Measurements from ENCODE around the gene PARD3. TPM values are rescaled to one million over a fixed set of nuclear protein-coding genes. Genes with fewer than 3 reads are reported as not detected.

Gene PARD3
- total RNA-seq, 1 experiment from 2014 or later, result 46.3 TPM

DNA sequence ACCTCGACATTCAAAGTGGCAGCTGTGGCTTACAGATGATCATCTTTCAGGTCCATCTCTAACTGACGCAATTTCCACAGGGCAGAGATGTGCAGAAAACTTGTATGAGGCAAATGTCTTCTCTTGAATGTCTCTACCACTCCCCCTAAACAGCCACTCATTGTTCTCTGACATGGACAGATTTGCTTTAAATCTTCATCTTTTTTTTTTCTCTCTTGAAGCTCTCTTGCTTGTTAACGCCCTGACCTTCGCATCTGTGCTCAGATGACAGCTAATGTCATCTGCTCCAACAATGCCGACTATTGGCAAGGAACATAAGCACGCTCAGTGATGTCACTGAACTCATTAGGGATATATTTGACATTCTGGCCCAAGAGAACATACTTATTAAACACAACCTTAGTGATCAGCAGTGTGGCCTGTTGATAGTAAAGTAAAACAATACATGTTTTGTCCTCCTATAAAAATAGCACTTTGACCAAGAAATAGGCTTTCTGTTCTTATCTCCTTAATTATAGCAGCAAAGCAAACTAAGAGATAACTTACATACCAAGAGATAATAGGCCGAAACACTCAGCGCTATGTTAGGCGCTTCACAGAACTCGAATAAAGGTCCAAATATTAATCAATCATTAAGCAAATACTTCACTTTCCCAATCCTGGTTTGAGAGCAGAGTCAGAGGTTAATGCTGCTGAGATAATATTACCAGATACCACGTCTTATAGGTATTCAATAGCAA is 583.5 kb downstream of the PARD3 start:
- ATAC-seq, result no peak

DNA sequence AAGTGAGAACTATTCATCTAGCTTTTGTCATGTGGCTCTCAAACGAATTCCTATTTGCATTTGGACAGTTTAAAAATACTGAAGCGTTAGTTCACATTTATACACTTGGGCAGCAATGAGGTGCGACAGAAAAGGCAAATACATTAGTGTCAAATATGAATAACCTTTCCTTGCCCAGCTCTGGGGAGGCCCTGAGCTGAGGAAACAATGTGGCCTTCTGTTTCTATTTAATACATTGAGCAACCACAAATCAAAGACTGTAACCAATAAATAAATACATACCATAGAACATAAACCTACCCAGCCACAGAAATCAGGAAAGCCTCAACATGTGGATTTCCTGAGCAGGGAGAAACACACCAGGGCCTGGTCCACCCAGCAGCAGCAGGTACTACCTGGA is 585.2 kb downstream of the PARD3 start:
- H3K4me1 ChIP-seq (ENCODE audit: control insufficient read depth in 1 of 2, insufficient read depth in 2 of 2, low read length in 2 of 2), result peaks cover 0 to 6% of the 10 kb centered on the region in 2 experiments; a peak in 1 of 4 replicates
- RAD21 ChIA-PET (ENCODE audit: low non-redundant PET in 1 of 2, low total read pairs in 2 of 2, uncharacterized antibody in 2 of 2, unreplicated experiment in 2 of 2), result no interaction called here
- H3K9ac ChIP-seq (ENCODE audit: low read length), result no peak overlapping the region
- H3K79me2 ChIP-seq (ENCODE audit: insufficient read depth, low read length), result no peaks in the 10 kb centered on the region
- no peaks in the 10 kb centered on the region for H3K9me3 ChIP-seq (ENCODE audit: control insufficient read depth in 1 of 2, insufficient read depth in 1 of 2, low read depth in 1 of 2, low read length in 2 of 2)
- no peak overlapping the region for H3K4me2 ChIP-seq (ENCODE audit: low read length)
- no peaks in the 10 kb centered on the region for H3K36me3 ChIP-seq (ENCODE audit: control insufficient read depth in 1 of 2, insufficient read depth in 2 of 2, low read length in 2 of 2)
- BruUV-seq (replicated peaks), result no TSS peak
- no peak overlapping the region for H3K27ac ChIP-seq (ENCODE audit: low read depth, low read length)
- H3K9me2 ChIP-seq (ENCODE audit: insufficient read depth), result no peaks in the 10 kb centered on the region
- no peaks in the 10 kb centered on the region for H3K27me3 ChIP-seq (ENCODE audit: insufficient read depth, low read length)
- intact Hi-C loops (cut with micrococcal nuclease), result loop anchor here (10.0 kb wide), 1 partner anchor 895 kb away; the partner anchor contains the start of gene NRP1
- DNase-seq (ENCODE audit: low read depth, low spot score), result no peak
- POLR2A ChIA-PET, result no interaction called here
- ATAC-seq, result no peak
- no peaks in the 10 kb centered on the region for H4K20me1 ChIP-seq (ENCODE audit: insufficient read depth)
- TF ChIP-seq SIN3A (IDR thresholded peaks at IDR 0.05; ENCODE audit: low read depth) (no peak), RAD21 (IDR thresholded peaks at IDR 0.05; ENCODE audit: low read depth) (no peak), EGR1 (IDR thresholded peaks at IDR 0.05; ENCODE audit: low read depth) (no peak), POLR2AphosphoS5 (IDR thresholded peaks at IDR 0.05; ENCODE audit: low read depth, low read length) (no peak), EZH2phosphoT487 (IDR thresholded peaks at IDR 0.05; ENCODE audit: borderline replicate concordance) (no peak), EZH2 (IDR thresholded peaks at IDR 0.05) (no peak), SP1 (IDR thresholded peaks at IDR 0.05; ENCODE audit: low read depth) (no peak), JUND (IDR thresholded peaks at IDR 0.05) (no peak), FOSL1 (IDR thresholded peaks at IDR 0.05; ENCODE audit: low read depth) (no peak), YY1 (IDR thresholded peaks at IDR 0.05; ENCODE audit: extremely low read depth, insufficient replicate concordance, low read depth, low read length) (no peak), CEBPB (IDR thresholded peaks at IDR 0.05; ENCODE audit: low read depth) (no peak)
- TF ChIP-seq, protein P1, sequence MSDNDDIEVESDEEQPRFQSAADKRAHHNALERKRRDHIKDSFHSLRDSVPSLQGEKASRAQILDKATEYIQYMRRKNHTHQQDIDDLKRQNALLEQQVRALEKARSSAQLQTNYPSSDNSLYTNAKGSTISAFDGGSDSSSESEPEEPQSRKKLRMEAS (IDR thresholded peaks at IDR 0.05), result no peak
- TF ChIP-seq, protein P2, sequence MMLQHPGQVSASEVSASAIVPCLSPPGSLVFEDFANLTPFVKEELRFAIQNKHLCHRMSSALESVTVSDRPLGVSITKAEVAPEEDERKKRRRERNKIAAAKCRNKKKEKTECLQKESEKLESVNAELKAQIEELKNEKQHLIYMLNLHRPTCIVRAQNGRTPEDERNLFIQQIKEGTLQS (IDR thresholded peaks at IDR 0.05), result no peak
- TF ChIP-seq, protein P3, sequence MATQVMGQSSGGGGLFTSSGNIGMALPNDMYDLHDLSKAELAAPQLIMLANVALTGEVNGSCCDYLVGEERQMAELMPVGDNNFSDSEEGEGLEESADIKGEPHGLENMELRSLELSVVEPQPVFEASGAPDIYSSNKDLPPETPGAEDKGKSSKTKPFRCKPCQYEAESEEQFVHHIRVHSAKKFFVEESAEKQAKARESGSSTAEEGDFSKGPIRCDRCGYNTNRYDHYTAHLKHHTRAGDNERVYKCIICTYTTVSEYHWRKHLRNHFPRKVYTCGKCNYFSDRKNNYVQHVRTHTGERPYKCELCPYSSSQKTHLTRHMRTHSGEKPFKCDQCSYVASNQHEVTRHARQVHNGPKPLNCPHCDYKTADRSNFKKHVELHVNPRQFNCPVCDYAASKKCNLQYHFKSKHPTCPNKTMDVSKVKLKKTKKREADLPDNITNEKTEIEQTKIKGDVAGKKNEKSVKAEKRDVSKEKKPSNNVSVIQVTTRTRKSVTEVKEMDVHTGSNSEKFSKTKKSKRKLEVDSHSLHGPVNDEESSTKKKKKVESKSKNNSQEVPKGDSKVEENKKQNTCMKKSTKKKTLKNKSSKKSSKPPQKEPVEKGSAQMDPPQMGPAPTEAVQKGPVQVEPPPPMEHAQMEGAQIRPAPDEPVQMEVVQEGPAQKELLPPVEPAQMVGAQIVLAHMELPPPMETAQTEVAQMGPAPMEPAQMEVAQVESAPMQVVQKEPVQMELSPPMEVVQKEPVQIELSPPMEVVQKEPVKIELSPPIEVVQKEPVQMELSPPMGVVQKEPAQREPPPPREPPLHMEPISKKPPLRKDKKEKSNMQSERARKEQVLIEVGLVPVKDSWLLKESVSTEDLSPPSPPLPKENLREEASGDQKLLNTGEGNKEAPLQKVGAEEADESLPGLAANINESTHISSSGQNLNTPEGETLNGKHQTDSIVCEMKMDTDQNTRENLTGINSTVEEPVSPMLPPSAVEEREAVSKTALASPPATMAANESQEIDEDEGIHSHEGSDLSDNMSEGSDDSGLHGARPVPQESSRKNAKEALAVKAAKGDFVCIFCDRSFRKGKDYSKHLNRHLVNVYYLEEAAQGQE (IDR thresholded peaks at IDR 0.05; ENCODE audit: low read depth), result no peak
- CTCF ChIA-PET, result no interaction called here
- no peak overlapping the region for H2AFZ ChIP-seq (ENCODE audit: low read depth, low read length, poor library complexity, severe bottlenecking)
- no peak overlapping the region for H3K4me3 ChIP-seq (replicated peaks in 1 of 2; ENCODE audit: low read depth in 1 of 2, low read length in 2 of 2)

More for the DNA sequence above, 583.5 kb downstream of the PARD3 start:
- no peak overlapping the region for H3K9ac ChIP-seq (ENCODE audit: low read length)
- H3K4me1 ChIP-seq (ENCODE audit: control insufficient read depth in 1 of 2, insufficient read depth in 2 of 2, low read length in 2 of 2), result no peaks in the 10 kb centered on the region
- no peak for TF ChIP-seq ZNF274 (IDR thresholded peaks at IDR 0.05; ENCODE audit: low read depth, low read length)
- no peak for TF ChIP-seq RAD21 (IDR thresholded peaks at IDR 0.05; ENCODE audit: low read depth)
- no TSS peak for BruUV-seq (replicated peaks)
- intact Hi-C loops (cut with micrococcal nuclease), result no loop called here
- ChIA-PET POLR2A (no interaction called here), CTCF (no interaction called here), RAD21 (ENCODE audit: low non-redundant PET in 1 of 2, low total read pairs in 2 of 2, uncharacterized antibody in 2 of 2, unreplicated experiment in 2 of 2) (no interaction called here)
- H3K9me3 ChIP-seq (ENCODE audit: control insufficient read depth in 1 of 2, insufficient read depth in 1 of 2, low read depth in 1 of 2, low read length in 2 of 2), result no peaks in the 10 kb centered on the region
- no peaks in the 10 kb centered on the region for H3K9me2 ChIP-seq (ENCODE audit: insufficient read depth)
- H3K79me2 ChIP-seq (ENCODE audit: insufficient read depth, low read length), result no peaks in the 10 kb centered on the region
- H4K20me1 ChIP-seq (ENCODE audit: insufficient read depth), result no peaks in the 10 kb centered on the region
- H2AFZ ChIP-seq (ENCODE audit: low read depth, low read length, poor library complexity, severe bottlenecking), result no peak overlapping the region
- H3K4me2 ChIP-seq (ENCODE audit: low read length), result no peak overlapping the region
- no peaks in the 10 kb centered on the region for H3K36me3 ChIP-seq (ENCODE audit: control insufficient read depth in 1 of 2, insufficient read depth in 2 of 2, low read length in 2 of 2)
- H3K27ac ChIP-seq (ENCODE audit: low read depth, low read length), result no peak overlapping the region
- no peak overlapping the region for H3K4me3 ChIP-seq (replicated peaks in 1 of 2; ENCODE audit: low read depth in 1 of 2, low read length in 2 of 2)
- no peaks in the 10 kb centered on the region for H3K27me3 ChIP-seq (ENCODE audit: insufficient read depth, low read length)
- DNase-seq (ENCODE audit: low read depth, low spot score), result no peak

All from HCT116 (cell line).